ENCODE data around the gene ARHGEF4. TPM values are rescaled to one million over a fixed set of nuclear protein-coding genes. Genes with fewer than 3 reads are reported as not detected.
A peak's percentile ranks its signal among the peaks of the same experiment; 100 is the strongest.

Gene ARHGEF4
- total RNA-seq, 4 donors from 2014 or later, result 108 to 378 (median 134) TPM

DNA sequence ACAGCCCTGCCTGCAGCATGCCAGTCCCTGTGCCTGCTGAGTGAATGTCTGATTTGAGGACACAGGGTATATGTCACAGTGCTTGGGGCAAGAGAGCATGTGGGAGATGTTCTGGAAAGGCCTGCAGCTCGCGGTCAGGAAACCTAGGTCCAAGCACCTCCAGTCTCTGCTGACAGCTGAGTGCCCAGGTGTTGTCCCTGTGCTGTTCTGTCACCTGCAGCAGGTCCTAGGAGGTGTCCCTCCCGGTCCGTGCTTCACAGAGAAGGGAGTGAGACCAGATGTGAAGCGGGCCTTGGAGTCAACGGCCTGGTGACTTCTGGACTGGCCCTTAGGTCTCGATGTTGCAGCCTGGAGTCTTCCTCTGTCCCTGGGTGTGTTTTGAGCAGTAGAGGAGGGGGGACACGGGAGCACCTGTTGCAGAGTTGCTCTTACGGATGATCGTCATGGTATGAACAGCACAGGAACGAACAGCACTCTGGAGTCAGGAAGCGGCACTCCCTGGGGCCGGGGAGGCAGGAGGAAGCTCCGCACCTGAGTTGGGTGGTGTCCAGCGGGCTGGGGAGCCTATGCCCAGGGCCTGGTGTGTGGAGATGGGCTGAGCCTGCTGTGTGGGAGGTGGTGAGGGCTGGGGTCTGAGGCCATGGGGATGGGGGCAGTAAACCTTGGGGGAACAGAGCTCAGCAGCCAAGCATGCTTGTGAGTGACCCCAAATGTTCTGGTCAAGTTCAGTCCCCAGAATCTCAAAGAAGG lies 21.6 kb upstream of the ARHGEF4 start:
- no peaks in the 10 kb centered on the region for H3K9me3 ChIP-seq
- peaks cover 7% of the 10 kb centered on the region for H3K4me1 ChIP-seq
- peak in 1 of 2 donors; percentile 56 for DNase-seq (ENCODE audit: low spot score in 2 of 2)
- 75% methylated on average over 15 of the region's 15 CpGs for WGBS
- no peak overlapping the region for H3K4me3 ChIP-seq
- no peak overlapping the region for H3K27ac ChIP-seq
- H3K36me3 ChIP-seq, result no peaks in the 10 kb centered on the region
- H3K27me3 ChIP-seq, result peaks cover 3% of the 10 kb centered on the region
- TF ChIP-seq POLR2AphosphoS5 (IDR thresholded peaks at IDR 0.05) (no peak), POLR2A (IDR thresholded peaks at IDR 0.05) (no peak), EP300 (IDR thresholded peaks at IDR 0.05) (no peak)
- TF ChIP-seq, protein P1, sequence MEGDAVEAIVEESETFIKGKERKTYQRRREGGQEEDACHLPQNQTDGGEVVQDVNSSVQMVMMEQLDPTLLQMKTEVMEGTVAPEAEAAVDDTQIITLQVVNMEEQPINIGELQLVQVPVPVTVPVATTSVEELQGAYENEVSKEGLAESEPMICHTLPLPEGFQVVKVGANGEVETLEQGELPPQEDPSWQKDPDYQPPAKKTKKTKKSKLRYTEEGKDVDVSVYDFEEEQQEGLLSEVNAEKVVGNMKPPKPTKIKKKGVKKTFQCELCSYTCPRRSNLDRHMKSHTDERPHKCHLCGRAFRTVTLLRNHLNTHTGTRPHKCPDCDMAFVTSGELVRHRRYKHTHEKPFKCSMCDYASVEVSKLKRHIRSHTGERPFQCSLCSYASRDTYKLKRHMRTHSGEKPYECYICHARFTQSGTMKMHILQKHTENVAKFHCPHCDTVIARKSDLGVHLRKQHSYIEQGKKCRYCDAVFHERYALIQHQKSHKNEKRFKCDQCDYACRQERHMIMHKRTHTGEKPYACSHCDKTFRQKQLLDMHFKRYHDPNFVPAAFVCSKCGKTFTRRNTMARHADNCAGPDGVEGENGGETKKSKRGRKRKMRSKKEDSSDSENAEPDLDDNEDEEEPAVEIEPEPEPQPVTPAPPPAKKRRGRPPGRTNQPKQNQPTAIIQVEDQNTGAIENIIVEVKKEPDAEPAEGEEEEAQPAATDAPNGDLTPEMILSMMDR (IDR thresholded peaks at IDR 0.05), result no peak

GRCh38 chr2:130818809-130819208 lies 17.9 kb upstream of the ARHGEF4 start:
- Histone ChIP-seq H3K4me1 (peaks cover 13% of the 10 kb centered on the region), H3K36me3 (no peaks in the 10 kb centered on the region), H3K27me3 (peaks cover 3% of the 10 kb centered on the region), H3K27ac (no peak overlapping the region), H3K9me3 (no peaks in the 10 kb centered on the region), H3K4me3 (no peak overlapping the region)
- TF ChIP-seq EP300 (IDR thresholded peaks at IDR 0.05) (no peak), POLR2AphosphoS5 (IDR thresholded peaks at IDR 0.05) (no peak), POLR2A (IDR thresholded peaks at IDR 0.05) (no peak)
- TF ChIP-seq, protein P1 (IDR thresholded peaks at IDR 0.05), result no peak
- WGBS, result 79% methylated on average over 5 of the region's 5 CpGs
- peak in 1 of 2 donors; percentile 38 for DNase-seq (ENCODE audit: low spot score in 2 of 2)

GRCh38 chr2:130819226-130819607 lies 17.5 kb upstream of the ARHGEF4 start:
- H3K27me3 ChIP-seq, result peaks cover 3% of the 10 kb centered on the region
- H3K4me3 ChIP-seq, result no peak overlapping the region
- DNase-seq (ENCODE audit: low spot score in 2 of 2), result peak in 1 of 2 donors; percentile 59
- H3K9me3 ChIP-seq, result no peaks in the 10 kb centered on the region
- WGBS, result 81% methylated on average over 11 of the region's 14 CpGs
- peaks cover 15% of the 10 kb centered on the region for H3K4me1 ChIP-seq
- H3K27ac ChIP-seq, result no peak overlapping the region
- no peaks in the 10 kb centered on the region for H3K36me3 ChIP-seq
- TF ChIP-seq POLR2AphosphoS5 (IDR thresholded peaks at IDR 0.05) (no peak), EP300 (IDR thresholded peaks at IDR 0.05) (no peak), POLR2A (IDR thresholded peaks at IDR 0.05) (no peak)
- TF ChIP-seq, protein P1 (IDR thresholded peaks at IDR 0.05), result no peak

DNA sequence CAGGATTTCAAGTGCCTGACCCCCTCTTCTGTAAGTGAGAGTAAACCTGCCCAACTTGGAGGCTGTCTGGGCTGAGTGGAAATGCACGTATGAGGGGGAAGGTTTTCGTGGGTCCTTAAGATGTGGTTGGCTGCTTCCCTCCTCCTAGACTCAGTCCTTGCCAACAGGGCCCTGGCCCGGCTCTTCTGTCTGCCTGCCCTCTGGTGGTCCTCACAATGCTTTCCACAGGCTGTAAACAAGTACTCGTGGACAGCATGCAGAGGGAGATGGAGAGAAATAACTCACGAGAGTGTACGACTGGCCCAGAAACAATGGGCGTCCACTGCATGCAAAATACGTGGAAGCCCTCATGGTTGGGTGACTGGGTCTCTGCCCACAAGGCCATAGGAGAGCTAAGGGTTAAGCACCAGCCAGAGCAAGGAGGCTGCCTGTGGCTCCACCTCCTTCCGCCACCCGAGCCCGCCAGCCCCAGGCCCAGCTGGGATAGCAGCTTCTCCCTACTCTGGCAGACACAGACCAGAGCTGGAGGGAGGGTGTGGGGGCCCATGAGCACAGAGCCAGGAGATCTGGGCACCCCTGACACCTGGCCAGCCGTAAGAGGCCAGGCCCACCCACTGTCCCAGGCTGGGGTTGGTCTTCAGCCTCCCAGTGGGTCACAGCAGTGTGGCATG lies 17.0 kb upstream of the ARHGEF4 start:
- 65% methylated on average over 8 of the region's 12 CpGs for WGBS
- Histone ChIP-seq H3K27ac (peak overlapping the region; percentile 63), H3K4me3 (no peak overlapping the region), H3K36me3 (no peaks in the 10 kb centered on the region), H3K4me1 (peaks cover 15% of the 10 kb centered on the region), H3K27me3 (peaks cover 3% of the 10 kb centered on the region), H3K9me3 (no peaks in the 10 kb centered on the region)
- no peak for TF ChIP-seq POLR2AphosphoS5 (IDR thresholded peaks at IDR 0.05)
- TF ChIP-seq, protein P1 (IDR thresholded peaks at IDR 0.05), result no peak
- DNase-seq (ENCODE audit: low spot score in 2 of 2), result peak in 1 of 2 donors; percentile 34

- WGBS, result 37% methylated on average over 13 of the region's 16 CpGs
- peaks cover 3% of the 10 kb centered on the region for H3K27me3 ChIP-seq
- DNase-seq (ENCODE audit: low spot score in 2 of 2), result no peak
- no peak overlapping the region for H3K4me3 ChIP-seq
- no peaks in the 10 kb centered on the region for H3K36me3 ChIP-seq
- H3K4me1 ChIP-seq, result peaks cover 15% of the 10 kb centered on the region
- TF ChIP-seq, protein P1 (IDR thresholded peaks at IDR 0.05), result no peak
- TF ChIP-seq POLR2A (IDR thresholded peaks at IDR 0.05) (no peak), EP300 (IDR thresholded peaks at IDR 0.05) (no peak), POLR2AphosphoS5 (IDR thresholded peaks at IDR 0.05) (no peak)
- peak overlapping the region; percentile 63 for H3K27ac ChIP-seq
- H3K9me3 ChIP-seq, result no peaks in the 10 kb centered on the region
These were observed 16.3 kb upstream of the ARHGEF4 start for GRCh38 chr2:130820279-130820861.

Measured in suprapubic skin (tissue), 4 donors.